ENCODE results near the gene TBCK.
A peak's percentile ranks its signal among the peaks of the same experiment; 100 is the strongest.

The TBCK gene

GRCh38 chr4:106062452-106062875 is 253.5 kb downstream of the TBCK start:
- H3K4me3 ChIP-seq (ENCODE audit: low read depth, low read length) = no peak overlapping the region
- peak; percentile 94 for DNase-seq (ENCODE audit: low read depth)
- TF ChIP-seq, protein P1, sequence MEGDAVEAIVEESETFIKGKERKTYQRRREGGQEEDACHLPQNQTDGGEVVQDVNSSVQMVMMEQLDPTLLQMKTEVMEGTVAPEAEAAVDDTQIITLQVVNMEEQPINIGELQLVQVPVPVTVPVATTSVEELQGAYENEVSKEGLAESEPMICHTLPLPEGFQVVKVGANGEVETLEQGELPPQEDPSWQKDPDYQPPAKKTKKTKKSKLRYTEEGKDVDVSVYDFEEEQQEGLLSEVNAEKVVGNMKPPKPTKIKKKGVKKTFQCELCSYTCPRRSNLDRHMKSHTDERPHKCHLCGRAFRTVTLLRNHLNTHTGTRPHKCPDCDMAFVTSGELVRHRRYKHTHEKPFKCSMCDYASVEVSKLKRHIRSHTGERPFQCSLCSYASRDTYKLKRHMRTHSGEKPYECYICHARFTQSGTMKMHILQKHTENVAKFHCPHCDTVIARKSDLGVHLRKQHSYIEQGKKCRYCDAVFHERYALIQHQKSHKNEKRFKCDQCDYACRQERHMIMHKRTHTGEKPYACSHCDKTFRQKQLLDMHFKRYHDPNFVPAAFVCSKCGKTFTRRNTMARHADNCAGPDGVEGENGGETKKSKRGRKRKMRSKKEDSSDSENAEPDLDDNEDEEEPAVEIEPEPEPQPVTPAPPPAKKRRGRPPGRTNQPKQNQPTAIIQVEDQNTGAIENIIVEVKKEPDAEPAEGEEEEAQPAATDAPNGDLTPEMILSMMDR (conservative IDR thresholded peaks at IDR 0.05; ENCODE audit: low read depth, low read length) = no peak

DNA sequence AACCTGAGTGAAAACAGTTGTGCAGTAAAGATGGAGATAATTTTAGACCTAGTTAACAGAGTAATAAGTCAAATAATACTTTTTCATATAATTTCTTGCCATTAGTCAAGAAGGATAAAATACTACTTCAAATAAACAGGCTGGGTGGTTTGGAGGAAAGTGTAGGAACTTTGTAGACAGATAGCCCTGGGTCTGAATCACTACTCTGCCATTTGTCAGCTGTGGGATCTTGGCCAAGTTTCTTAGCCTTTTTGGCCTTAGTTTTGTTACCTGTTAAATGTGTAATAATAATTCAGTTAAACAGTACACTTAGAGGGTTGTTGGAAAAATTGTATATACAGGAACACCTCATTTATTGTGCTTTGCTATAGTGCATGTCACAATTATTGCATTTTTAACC is 257.1 kb downstream of the TBCK start:
- no peak overlapping the region for H3K4me3 ChIP-seq (ENCODE audit: low read depth, low read length)
- DNase-seq (ENCODE audit: low read depth) = no peak
- TF ChIP-seq, protein P1 (conservative IDR thresholded peaks at IDR 0.05; ENCODE audit: low read depth, low read length) = no peak

- no peak for DNase-seq (ENCODE audit: low read depth)
- H3K4me3 ChIP-seq (ENCODE audit: low read depth, low read length) = no peak overlapping the region
- TF ChIP-seq, protein P1 (conservative IDR thresholded peaks at IDR 0.05; ENCODE audit: low read depth, low read length) = no peak
Observed at GRCh38 chr4:106056914-106057313, 259.1 kb downstream of the TBCK start.

DNA sequence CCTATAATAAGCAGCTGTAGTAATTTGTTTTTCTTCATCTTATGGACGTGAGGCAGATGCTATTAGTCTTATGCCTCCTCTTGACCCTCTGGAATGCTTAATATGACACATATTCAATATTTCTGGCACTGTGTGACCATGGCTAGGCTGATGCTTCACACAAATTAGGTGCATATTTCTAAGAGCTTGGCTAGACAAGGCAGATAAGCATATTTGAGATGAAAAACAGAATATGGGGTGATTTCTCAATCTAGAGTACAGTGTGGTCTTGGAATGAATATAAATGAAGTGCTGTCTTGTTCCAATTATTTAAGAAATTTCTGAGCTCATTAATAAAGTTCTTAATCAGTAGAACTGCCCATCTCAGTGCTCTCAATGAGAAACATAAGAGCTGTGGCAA is 264.5 kb downstream of the TBCK start:
- TF ChIP-seq, protein P1 (conservative IDR thresholded peaks at IDR 0.05; ENCODE audit: low read depth, low read length) = no peak
- no peak overlapping the region for H3K4me3 ChIP-seq (ENCODE audit: low read depth, low read length)
- DNase-seq (ENCODE audit: low read depth) = no peak

GRCh38 chr4:106049490-106049889 is 266.5 kb downstream of the TBCK start:
- TF ChIP-seq, protein P1 (conservative IDR thresholded peaks at IDR 0.05; ENCODE audit: low read depth, low read length) = no peak
- no peak overlapping the region for H3K4me3 ChIP-seq (ENCODE audit: low read depth, low read length)

GRCh38 chr4:106048250-106048971 is 267.6 kb downstream of the TBCK start:
- no peak overlapping the region for H3K4me3 ChIP-seq (ENCODE audit: low read depth, low read length)
- DNase-seq (ENCODE audit: low read depth) = peak; percentile 44
- TF ChIP-seq, protein P1 (conservative IDR thresholded peaks at IDR 0.05; ENCODE audit: low read depth, low read length) = no peak

More at GRCh38 chr4:106049490-106049889, 266.5 kb downstream of the TBCK start:
- DNase-seq (ENCODE audit: low read depth) = no peak

- TF ChIP-seq, protein P1 (conservative IDR thresholded peaks at IDR 0.05; ENCODE audit: low read depth, low read length) = no peak
- no peak for DNase-seq (ENCODE audit: low read depth)
- no peak overlapping the region for H3K4me3 ChIP-seq (ENCODE audit: low read depth, low read length)
Observed at GRCh38 chr4:106046083-106046482, 269.9 kb downstream of the TBCK start.

All from choroid plexus epithelial cell (primary cell).